K562 (cell line): ENCODE data around the gene RPL7A. TPM values are rescaled to one million over a fixed set of nuclear protein-coding genes. Genes with fewer than 3 reads are reported as not detected.

Experiments used
- ARID3B ChIP-seq: fragments of 250-450 bp; sonication (Bioruptor Pico); IDR thresholded peaks from 2 replicates; pipeline ENCODE4 v1.4.0; 2020; ENCODE audit warnings: borderline replicate concordance
- BRD9 ChIP-seq: fragments of 450-650 bp; IDR thresholded peaks from 2 replicates; pipeline ENCODE4 v1.6.1; 2018; ENCODE audit warnings: low read depth; ENCODE audit not compliant: partially characterized antibody
- CEBPG ChIP-seq, 3 experiments: fragments of 200-800 bp in 1 of 3; sonication (Bioruptor generic) in 1 of 3; sonication (generic) in 1 of 3; formaldehyde crosslinking in 1 of 3; IDR thresholded peaks in 2 of 3; conservative IDR thresholded peaks in 1 of 3; 2 replicates each; pipeline versions ENCODE4 v1.6.1 to v1.8.0; 2016 to 2022; ENCODE audit warnings: missing compliant biosample characterization in 2 of 3, missing genetic modification characterization in 2 of 3, mild to moderate bottlenecking in 1 of 3, missing genetic modification reagents in 1 of 3
- ELF4 ChIP-seq: fragments of 450-650 bp; formaldehyde crosslinking; IDR thresholded peaks from 2 replicates; pipeline ENCODE4 v1.4.0; 2022; ENCODE audit warnings: missing genetic modification characterization
- EP300 ChIP-seq: IDR thresholded peaks from 2 replicates; pipeline ENCODE4 v1.6.1; 2012; ENCODE audit warnings: low read length, improper control_type of control experiment
- ETV5 ChIP-seq: sonication (generic); formaldehyde crosslinking; IDR thresholded peaks from 2 replicates; pipeline ENCODE4 v1.4.0; 2020; ENCODE audit warnings: low read depth, mild to moderate bottlenecking, missing genetic modification reagents
- FOXP1 ChIP-seq: sonication (generic); formaldehyde crosslinking; IDR thresholded peaks from 2 replicates; pipeline ENCODE4 v1.8.0; 2022; ENCODE audit warnings: mild to moderate bottlenecking, missing genetic modification reagents
- IRF2 ChIP-seq: sonication (generic); formaldehyde crosslinking; IDR thresholded peaks from 2 replicates; pipeline ENCODE4 v1.8.1; 2022; ENCODE audit warnings: mild to moderate bottlenecking, missing genetic modification reagents
- MBD2 ChIP-seq: sonication (generic); IDR thresholded peaks from 2 replicates; pipeline ENCODE4 v1.6.1; 2016; ENCODE audit warnings: low read depth, borderline replicate concordance
- MLLT1 ChIP-seq, 2 experiments: fragments of 450-650 bp; IDR thresholded peaks; 2 replicates each; pipeline ENCODE4 v1.6.1; 2016
- MTA1 ChIP-seq: fragments of 450-650 bp; IDR thresholded peaks from 2 replicates; pipeline ENCODE4 v1.6.1; 2017; ENCODE audit warnings: borderline replicate concordance
- MXI1 ChIP-seq: IDR thresholded peaks from 2 replicates; pipeline ENCODE4 v1.6.1; 2011; ENCODE audit warnings: low read depth, mild to moderate bottlenecking, improper control_type of control experiment, low read length
- NFE2 ChIP-seq: IDR thresholded peaks from 2 replicates; pipeline ENCODE4 v1.6.1; 2014; ENCODE audit warnings: antibody characterized with exemption, low read depth
- NR1H2 ChIP-seq: sonication (generic); formaldehyde crosslinking; IDR thresholded peaks from 2 replicates; pipeline ENCODE4 v1.4.0; 2020; ENCODE audit warnings: mild to moderate bottlenecking, missing genetic modification reagents
- NR3C1 ChIP-seq: sonication (generic); formaldehyde crosslinking; IDR thresholded peaks from 2 replicates; pipeline ENCODE4 v1.8.1; 2022; ENCODE audit warnings: missing genetic modification reagents
- RBM14 ChIP-seq: fragments of 200-400 bp; formaldehyde crosslinking; IDR thresholded peaks from 2 replicates; pipeline ENCODE4 v1.6.1; 2018; ENCODE audit warnings: low read depth, mild to moderate bottlenecking, low read length, moderate library complexity, borderline replicate concordance; ENCODE audit not compliant: insufficient read depth
- SNAPC5 ChIP-seq: fragments of 250-450 bp; sonication (Bioruptor Pico); IDR thresholded peaks from 2 replicates; pipeline ENCODE4 v1.8.0; 2021; ENCODE audit warnings: moderate library complexity, mild to moderate bottlenecking, inconsistent platforms
- SREBF2 ChIP-seq: sonication (generic); formaldehyde crosslinking; IDR thresholded peaks from 2 replicates; pipeline ENCODE4 v1.4.0; 2020; ENCODE audit warnings: mild to moderate bottlenecking, missing genetic modification reagents
- TEAD4 ChIP-seq, 2 experiments: sonication (generic) in 1 of 2; formaldehyde crosslinking in 1 of 2; IDR thresholded peaks; 2 replicates each; pipeline versions ENCODE4 v1.6.1 to v1.8.0; 2012 to 2022; ENCODE audit warnings: borderline replicate concordance in 1 of 2, inconsistent platforms in 1 of 2, low read length in 1 of 2, mild to moderate bottlenecking in 1 of 2, missing genetic modification reagents in 1 of 2
- THRAP3 ChIP-seq: fragments of 450-650 bp; IDR thresholded peaks from 2 replicates; pipeline ENCODE4 v1.6.1; 2016; ENCODE audit warnings: mild to moderate bottlenecking, inconsistent platforms, borderline replicate concordance
- TRIM24 ChIP-seq, 2 experiments: fragments of 450-650 bp; IDR thresholded peaks; 2 replicates each; pipeline ENCODE4 v1.6.1; 2016
- ZFP91 ChIP-seq: sonication (generic); formaldehyde crosslinking; IDR thresholded peaks from 2 replicates; pipeline ENCODE4 v1.8.0; 2022; ENCODE audit warnings: mild to moderate bottlenecking, missing genetic modification reagents
- ZNF79 ChIP-seq: fragments of 250-450 bp; sonication (Bioruptor Pico); IDR thresholded peaks from 2 replicates; pipeline ENCODE4 v1.4.0; 2020; ENCODE audit warnings: low read depth, mild to moderate bottlenecking, moderate library complexity
- polyA plus RNA-seq, 8 experiments: library from polyadenylated mRNA; depleted of rRNA in 4 of 8; stranded (reverse) in 5 of 8; unstranded in 3 of 8; fragments of >200 nt; fragmentation: Nextera tagmentation in 2 of 8; fragmentation: Illumina TruSeq in 1 of 8; extraction: Ambion mirVana in 2 of 8; extraction: Trizol in 1 of 8; gene quantifications; 2 replicates each; pipeline versions ENCODE4 v1.2.1 to v1.2.3, GENCODE V29; 2011 to 2014; ENCODE audit warnings: inconsistent platforms in 1 of 8, missing spikeins in 1 of 8
- total RNA-seq, 7 experiments: library from RNA; depleted of rRNA in 6 of 7; stranded (reverse); fragments of >200 nt in 6 of 7; fragmentation: Illumina TruSeq in 2 of 7; extraction: Trizol in 2 of 7; gene quantifications; 2 replicates each; pipeline versions ENCODE4 v1.2.1 to v1.2.3, GENCODE V29; 2011 to 2021; ENCODE audit warnings: low replicate concordance in 1 of 7

The RPL7A gene
- total and polyA plus RNA-seq, 9 of the 15 experiments (the other 6 are each of a cell fraction or from before 2014, with no cell fraction given): 1,935 to 3,760 (median 2,652) TPM

GRCh38 chr9:133347985-133348717 lies at the start of gene RPL7A, which contains the start of gene MED22 (continued):
- TF ChIP-seq IRF2 (CRISPR knock-in tag): no peak
- peak; percentile 34; the same call in 1 of the 2 replicates for TF ChIP-seq MTA1
- no peak; the same call in 1 of the 2 replicates for TF ChIP-seq NFE2
- no peak for TF ChIP-seq ZNF79 (CRISPR knock-in tag)
- TF ChIP-seq NR3C1 (CRISPR knock-in tag): 0 out of 2 replicates have a peak, but pooled peaks have one; percentile 33
- no peak for TF ChIP-seq NR1H2
- TF ChIP-seq FOXP1 (CRISPR knock-in tag): peak; percentile 13; the same call in 1 of the 2 replicates
- TF ChIP-seq SNAPC5 (CRISPR knock-in tag): no peak
- TF ChIP-seq TEAD4 (IDR thresholded peaks at IDR 0.05; ENCODE audit: low read length): peak; percentile 58
- no peak for TF ChIP-seq TEAD4 (CRISPR knock-in tag; IDR thresholded peaks at IDR 0.05; ENCODE audit: borderline replicate concordance)
- TF ChIP-seq EP300: no peak
- no peak for TF ChIP-seq ARID3B (CRISPR knock-in tag)
- TF ChIP-seq ETV5 (CRISPR knock-in tag): peak; percentile 68; the same call in 1 of the 2 replicates
- TF ChIP-seq TRIM24 (IDR thresholded peaks at IDR 0.05): peak in 1 of 2 experiments; percentile 73; a peak in 2 of 4 replicates
- 0 out of 2 replicates have a peak, but pooled peaks have one; percentile 34 for TF ChIP-seq THRAP3
- peak; percentile 100 for TF ChIP-seq BRD9
- TF ChIP-seq ZFP91 (CRISPR knock-in tag): peak; percentile 96
- TF ChIP-seq SREBF2 (CRISPR knock-in tag): no peak
- 0 out of 4 replicates have a peak, but pooled peaks of 1 of the 2 experiments have one; percentile 67 for TF ChIP-seq MLLT1 (IDR thresholded peaks at IDR 0.05)
- TF ChIP-seq RBM14: 0 out of 2 replicates have a peak, but pooled peaks have one; percentile 76
- peak; percentile 92 for TF ChIP-seq MBD2
- no peak for TF ChIP-seq CEBPG (CRISPR knock-in tag; IDR thresholded peaks at IDR 0.05)
- no peak for TF ChIP-seq CEBPG (tag; conservative IDR thresholded peaks at IDR 0.05 in 1 of 2, IDR thresholded peaks at IDR 0.05 in 1 of 2)
- peak; percentile 60; the same call in 1 of the 2 replicates for TF ChIP-seq MXI1
- peak; percentile 66; the same call in 1 of the 2 replicates for TF ChIP-seq ELF4 (CRISPR knock-in tag)
